CD4-positive, alpha-beta T cell treated with Interleukin-15 for 1 hour (primary cell): ENCODE results near the gene UBE3B.

Experiments
- DNase-seq: peaks from one replicate; pipeline ENCODE4 v3.0.0-alpha.2; 2020

The UBE3B gene

DNA sequence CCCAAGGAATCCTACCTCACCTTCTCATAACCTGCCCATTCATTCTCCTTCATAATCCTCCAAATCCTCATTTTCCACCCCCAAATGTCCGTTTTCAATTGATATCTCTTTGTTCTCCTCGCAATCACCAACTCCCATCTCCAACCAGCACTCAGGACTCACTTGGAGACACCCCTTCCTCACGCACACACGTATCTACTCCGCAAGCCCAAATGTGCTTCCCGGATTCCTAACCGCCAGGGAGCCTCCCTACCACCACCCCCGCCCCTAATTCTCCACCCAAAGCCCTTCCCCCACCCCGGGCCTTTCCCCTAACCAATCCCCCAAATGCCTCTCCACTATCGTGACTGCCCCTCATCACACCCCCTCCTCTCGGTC lies 638 bp upstream of the UBE3B start:
- no peak for DNase-seq

DNA sequence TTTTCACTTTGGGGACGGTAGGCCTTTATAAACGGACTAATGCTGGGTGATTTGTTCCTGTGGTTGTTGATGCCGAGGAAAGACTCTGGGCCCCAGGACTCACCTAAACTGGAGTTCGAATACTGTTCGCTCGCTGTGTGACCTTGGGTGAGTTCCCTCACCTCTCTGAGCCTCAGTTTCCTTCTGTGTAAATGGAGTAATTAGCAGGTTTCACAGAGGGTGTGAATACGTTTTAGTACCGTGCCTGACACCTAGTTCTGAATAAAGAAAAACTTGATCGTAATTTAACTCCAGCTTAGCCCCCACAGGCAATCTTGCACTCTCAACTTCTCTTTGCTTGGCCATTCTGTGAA lies 505 bp downstream of the UBE3B start:
- DNase-seq = no peak

DNA sequence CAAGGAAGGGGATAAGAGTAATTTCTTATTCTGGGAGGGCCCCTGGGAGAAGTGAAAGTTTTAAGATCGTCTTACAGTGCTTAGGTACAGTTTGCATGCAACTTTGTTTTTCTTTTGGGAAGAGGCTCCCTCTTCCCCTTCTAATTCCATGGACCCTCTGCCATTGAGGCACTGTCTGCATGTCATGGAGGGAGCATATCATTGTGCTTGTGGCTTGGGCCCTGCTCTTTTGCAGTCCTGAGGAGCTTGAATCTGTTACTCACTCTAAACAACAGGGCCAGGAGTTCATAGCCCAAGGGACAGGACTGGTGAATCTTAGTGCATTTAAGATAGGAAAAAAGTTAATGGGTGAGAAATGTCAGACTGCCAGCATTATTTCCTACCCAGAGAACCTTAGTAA lies 2.3 kb downstream of the UBE3B start:
- no peak for DNase-seq

DNA sequence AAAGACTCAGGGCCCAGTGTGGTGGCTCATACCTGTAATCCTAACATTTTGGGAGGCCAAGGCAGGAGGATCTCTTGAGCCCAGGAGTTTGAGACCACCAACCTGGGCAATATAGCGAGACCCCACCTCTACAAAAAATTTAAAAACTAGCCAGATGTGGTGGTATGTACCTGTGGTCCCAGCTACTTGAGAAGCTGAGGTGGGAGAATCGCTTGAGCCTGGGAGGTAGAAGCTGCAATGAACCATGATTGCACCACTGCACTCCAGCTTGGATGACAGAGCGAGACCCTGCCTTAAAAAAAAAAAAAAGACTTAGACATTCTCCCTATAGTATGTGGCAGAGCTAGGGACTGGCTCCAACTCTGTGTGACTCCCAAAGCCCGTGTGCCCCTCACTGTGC lies 2.9 kb downstream of the UBE3B start:
- DNase-seq = no peak

DNA sequence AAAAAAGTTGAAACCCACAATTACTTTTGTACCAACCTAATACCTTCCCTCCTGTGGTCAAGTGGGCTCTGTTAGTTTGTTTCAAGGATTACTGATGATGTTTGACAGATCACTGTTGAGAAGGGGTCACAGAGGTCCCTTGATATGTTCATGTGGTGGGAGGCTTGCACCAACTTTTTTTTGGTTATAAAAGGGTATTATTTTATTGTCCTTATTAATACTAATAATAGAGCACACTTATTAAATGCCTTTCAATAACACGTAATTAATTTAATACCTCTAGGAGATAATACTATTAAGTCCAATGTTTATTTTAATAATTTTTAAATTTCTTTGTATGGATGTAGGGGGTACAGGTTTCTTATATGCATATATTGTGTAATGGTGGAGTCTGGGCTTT lies 4.4 kb downstream of the UBE3B start:
- DNase-seq = no peak

DNA sequence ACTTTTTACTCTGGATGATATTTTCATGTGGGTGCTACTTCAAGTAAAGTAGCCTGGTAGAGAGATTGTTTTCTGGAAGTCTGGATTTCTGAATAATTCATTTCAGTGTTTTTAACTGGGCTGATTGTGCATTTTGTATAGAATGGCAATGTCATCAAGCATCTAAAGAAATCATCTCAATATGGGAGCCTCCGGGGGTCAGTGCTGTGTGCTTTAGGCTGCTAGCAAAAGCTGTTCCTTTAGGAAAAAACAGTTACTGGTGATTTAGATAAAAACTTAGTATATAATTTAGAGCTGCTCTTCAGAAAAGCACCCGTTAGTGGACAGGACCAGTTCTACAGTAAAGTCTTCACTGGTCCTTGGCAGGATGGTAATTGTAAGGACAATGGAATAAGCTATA lies 5.1 kb downstream of the UBE3B start:
- no peak for DNase-seq

DNA sequence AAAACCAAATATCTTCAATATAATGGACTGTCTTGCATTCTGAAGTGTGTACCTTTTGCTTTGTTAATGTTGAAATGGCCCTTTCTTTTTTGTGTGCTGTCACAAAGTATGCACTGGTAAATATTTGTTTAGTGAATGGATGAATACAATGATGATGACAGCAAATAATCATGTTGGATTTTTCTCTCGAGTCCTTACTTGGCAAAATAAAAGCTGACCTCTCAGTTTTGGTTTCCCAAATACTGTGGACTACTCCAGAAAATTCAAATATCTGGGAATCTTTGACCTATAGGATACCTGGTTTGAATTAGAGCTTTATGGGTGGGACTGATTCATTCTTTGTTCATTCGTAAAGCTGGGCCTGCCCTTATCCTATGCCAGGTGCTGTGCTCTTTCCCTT lies 5.5 kb downstream of the UBE3B start:
- no peak for DNase-seq

DNA sequence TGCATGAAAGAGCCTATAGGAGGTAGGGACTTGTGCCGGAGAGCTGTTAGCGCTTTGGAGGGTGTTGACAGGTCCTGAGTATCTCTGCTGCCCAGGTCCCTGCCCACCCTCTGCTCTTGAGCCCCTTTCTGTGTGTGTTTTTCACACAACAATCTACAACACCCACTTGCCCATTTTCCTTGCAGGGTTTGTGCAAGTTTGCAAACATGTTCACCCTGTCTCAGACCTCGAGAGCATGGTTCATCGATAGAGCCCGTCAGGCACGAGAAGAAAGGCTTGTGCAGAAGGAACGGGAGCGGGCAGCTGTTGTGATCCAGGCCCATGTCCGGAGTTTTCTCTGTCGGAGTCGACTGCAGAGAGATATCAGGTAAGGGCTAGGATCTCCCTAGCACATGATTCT lies 5.9 kb downstream of the UBE3B start:
- DNase-seq = no peak

DNA sequence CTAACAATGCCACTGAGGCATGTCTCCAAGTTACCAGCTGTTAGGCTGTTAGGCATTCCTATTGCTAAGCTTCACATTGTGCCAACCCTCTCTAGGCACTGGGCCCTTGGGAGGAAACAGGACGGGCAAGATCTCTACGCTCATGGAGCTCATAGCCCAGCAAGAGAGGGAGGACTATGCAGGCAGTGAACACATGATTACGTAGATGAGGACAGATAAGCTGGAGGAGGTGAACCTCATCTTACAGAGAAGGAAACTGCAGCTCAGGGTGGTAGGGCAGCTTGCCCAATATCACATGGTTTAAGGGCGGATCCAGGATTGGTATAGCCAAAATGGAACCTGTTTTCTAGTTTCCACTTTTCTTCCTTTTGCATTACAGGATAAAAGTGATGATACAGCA lies 7.8 kb downstream of the UBE3B start:
- DNase-seq = no peak

DNA sequence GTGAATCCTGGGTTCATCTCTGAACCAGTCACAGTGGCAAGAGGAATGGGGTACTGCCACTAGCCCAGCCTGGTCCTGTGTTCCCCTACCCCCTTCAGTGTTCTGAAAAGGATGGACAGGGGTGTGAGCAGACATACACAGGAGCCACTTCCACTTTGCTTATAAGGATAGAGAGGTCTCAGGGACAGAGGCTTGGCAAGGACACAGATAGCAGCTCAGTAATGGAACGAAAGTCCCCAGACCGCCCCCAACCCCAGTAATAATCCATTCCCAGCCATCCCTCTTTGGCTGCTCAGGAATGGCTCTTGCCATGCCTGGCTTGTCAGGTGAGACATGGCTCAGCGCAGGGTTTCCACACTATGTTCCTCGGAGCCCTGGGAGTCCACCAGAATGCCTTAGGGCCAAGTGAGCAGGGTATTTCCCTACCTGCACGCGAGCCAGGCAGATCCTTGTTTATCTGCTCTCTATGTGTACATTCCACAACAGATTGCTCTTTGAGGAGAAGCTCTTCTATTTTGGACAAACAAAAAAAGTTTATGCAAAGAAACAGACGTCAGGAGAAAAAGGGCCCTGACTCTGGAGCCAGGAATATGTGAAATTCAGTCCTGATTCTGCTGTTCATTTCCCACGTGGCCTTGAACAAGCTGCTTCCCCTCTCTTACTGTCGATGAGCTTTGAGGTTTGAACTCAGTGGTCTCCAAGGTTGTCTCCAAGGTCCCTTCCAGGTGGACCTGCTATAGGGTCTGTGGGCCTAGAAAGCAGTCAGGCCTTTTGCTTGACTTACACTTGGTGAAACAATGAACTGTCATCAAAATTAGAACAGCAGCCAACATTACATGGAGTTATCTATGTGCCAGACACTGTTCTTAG lies 10.0 kb downstream of the UBE3B start:
- DNase-seq = no peak

DNA sequence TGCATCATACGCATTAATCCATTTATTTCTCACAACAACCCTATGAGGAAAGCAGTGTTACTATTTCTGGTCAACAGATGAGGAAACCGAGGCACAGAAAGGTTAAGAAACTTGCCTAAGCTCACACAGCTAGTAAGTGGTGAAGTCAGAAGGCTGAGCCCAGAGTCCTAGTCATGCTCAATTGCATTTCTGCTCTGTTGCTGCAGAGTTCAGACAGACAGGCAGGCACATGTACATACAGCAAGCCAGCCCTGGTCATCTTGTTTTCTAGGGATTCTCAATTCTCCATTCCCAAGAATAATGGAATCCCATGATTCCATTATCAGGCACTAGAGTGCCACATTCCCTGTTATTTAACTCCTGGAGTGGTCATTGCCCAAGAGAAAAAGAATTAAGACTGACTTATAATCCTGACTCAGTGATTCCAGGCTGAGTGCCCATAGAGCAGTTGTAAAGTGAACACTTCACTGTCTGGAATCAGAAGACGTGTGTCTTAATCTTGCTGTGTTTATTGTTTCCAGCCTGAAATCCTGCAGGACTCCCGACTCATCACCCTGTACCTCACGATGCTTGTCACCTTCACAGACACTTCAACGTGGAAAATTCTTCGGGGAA lies 10.7 kb downstream of the UBE3B start:
- no peak for DNase-seq

DNA sequence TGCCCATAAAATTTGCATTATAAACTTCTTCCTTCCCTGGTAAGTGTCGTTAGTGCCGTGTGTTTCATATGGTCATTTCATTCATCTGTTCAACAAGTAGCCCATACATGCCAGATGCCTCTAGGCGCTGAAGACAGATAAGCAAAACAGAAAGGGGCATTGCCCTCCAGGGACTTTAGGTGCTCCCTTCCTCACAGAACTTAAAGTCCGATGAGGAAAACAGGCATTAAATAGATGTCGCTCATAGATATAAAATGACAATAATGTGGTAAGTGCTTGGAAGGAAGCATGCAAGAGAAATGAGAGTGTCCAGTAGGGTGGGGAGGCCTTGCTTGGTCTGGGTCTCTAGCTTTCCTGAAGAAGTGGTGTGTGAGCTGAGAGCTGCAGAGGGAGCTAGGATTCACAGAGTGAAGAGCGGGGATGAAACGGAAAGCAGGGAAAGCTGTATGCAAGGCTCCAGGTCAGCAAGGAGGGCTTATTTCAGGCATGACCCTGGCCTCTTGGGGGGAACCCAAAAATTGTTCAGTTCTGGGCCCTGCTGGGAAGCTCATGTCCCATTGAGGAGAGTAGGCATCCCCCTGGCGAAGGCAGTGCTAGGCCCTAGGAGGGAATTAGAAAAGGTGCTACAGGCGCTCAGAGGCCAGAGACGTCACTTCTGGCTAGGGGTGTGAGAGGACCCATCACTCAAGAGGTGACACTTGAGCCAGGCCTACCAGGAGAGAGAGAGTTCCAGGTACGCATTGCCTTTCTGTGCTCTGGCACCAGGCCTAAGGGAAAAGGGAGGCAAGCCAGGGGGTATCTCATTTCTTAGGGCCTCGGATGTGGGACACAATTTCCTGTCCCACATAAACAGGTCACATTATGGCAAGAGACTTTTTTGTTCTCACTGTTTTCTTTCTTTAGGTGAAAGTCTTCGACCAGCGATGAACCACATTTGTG lies 11.9 kb downstream of the UBE3B start:
- no peak for DNase-seq

DNA sequence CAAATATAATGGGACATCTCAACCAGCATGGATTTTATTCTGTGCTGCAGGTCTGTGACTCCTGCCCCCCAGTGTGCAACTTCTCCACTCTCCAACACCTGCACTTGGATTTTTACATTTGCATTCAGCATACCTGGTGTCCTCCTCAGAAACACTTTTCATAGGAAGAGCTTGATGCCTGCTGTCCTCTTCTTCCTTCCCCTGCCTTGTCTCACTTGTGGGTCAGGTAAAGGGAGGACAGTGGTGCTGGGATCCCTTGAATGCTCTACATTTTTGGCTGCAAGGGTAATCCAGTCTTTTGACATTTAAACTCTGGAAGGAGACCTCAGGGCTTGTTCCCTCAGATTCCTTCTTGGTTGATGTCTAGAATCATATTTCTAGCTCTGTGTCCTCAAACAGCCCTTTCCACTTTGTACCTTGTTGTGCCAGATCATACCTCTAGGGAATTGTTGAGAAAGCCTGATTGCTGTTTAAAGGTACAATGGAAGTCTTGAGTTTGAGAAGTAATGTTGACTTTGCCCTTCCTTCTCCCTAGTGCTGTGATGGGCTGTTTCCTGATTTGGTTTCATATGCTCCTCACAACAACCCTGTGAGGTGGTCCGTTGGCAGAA lies 12.6 kb downstream of the UBE3B start:
- no peak for DNase-seq

DNA sequence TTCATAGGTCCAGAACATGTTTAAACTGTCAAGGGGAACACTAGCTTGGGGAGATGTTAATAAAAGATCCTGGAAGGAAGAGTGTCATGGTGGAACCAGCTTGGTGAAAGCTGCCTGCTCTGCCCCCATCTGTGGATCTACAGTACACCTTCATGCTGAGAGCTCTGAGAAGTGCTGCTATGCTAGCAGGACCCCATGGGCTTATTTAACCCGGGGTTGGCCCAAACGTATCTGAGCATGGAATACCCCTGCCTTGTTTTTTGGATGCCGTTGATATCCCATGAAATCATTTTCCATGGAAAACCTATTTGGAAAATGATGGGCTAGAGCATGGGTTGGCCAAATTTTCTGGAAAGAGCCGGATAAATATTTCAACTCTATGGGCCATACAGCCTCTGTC lies 14.2 kb downstream of the UBE3B start:
- DNase-seq = no peak

DNA sequence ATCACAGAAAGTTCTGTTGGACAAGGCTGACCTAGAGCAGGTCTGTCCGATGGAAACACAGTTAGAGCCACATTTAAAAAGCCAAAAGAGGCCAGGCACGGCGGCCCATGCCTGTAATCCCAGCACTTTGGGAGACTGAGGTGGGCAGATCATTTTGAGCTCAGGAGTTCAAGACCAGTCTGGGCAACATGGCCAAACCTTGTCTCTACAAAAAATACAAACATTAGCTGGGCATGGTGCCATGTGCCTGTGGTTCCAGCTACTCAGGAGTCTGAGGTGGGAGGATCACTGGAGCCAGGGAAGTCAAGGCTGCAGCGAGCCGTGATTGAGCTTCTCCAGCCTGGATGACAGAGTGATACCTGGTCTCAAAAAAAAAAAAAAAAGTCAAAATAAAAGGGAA lies 14.9 kb downstream of the UBE3B start:
- no peak for DNase-seq

DNA sequence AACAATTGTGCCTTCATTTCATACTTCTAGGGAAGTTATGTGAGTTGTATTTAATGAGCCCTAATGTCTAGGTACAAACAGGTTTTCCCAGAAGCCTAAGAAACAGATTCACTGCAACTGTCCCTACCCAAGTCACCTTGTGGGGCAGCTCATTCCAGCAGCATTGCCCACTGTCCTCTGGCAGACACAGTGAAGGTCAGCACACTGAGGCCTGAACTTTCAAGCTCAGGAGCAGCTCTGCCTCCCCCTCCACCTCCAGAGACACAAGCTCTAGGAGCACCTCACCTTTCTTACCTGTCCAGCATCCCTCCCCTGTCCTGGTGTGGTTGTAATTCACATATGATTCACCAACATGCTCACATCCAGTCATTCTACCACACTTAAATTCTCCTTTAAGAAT lies 15.7 kb downstream of the UBE3B start:
- no peak for DNase-seq

DNA sequence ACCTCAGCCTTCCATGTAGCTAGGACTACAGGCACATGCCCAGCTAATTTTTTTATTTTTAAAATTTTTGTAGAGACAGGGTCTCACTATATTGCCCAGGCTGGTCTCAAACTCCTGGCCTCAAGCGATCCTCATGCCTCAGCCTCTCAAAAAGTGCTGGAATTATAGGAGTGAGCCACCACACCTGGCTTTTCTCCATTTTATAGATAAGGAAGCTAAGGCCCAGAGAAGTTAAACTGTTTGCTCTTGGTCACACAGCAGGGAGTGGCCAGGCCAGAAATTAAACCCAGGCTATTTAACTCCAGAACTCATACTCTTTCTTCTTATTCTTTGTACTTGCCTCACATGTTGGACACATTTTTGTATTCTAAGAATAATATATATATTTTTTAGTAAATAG lies 16.5 kb downstream of the UBE3B start:
- DNase-seq = no peak

DNA sequence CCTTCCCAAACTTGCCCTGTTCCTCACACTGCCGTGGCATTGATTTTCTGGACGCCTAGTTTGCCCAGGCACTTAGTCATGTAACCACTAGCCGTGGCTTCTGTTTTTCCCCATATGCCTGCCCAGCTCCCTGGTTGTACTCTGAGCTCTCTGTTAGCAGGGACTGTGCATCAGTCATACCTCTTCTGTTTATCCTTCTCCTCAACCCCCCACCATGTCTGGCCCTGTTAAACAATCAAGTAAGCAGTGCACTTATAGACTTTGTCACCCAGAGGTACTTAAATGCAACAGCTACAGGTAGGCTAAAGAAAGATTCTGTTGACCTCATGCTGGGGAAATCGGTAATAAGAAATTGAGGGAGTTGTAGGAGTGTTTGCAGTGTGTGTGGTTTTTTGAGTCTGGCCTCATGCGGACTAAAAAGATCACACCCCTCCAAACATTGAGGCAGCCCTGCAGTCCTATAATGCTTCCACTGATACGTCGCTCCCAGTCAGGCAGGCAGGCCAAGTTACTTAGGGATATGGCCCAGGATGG lies 17.0 kb downstream of the UBE3B start:
- no peak for DNase-seq

DNA sequence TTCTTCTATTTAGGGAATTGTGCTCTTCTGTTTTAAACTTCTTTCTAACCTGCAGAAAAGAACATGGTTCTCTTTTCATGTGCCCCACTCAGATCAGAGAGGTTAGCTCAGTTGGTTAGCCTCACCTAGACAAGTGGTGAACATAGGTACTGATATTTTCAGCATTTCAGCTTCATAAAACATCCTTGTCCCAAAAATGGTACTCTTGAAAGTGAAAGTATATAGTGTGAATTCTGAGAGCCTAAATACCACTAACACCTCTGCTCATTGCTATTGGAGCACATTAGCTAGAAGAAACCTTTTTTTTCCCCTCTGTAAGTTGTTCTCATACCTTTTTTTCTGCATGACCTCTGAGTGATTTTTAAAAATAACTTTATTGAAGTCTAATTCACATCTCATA lies 17.6 kb downstream of the UBE3B start:
- DNase-seq = no peak

DNA sequence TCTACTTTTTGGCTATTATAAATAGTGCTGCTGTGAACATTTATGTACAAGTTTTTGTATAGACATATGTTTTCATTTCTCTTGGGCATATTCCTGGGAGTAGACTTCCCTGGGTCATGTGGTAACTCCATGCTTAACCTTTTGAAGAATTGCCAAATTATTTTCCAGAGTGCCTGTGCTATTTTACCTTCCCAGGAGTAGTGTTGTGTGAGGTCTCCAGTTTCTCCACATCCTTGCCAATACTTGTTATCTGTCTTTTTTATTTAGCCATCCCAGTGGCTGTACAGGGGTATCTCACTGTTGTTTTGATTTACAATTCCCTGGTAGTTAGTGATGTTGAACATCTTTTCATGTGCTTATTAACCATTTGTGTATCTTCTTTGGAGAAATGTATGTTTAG lies 18.9 kb downstream of the UBE3B start:
- no peak for DNase-seq

DNA sequence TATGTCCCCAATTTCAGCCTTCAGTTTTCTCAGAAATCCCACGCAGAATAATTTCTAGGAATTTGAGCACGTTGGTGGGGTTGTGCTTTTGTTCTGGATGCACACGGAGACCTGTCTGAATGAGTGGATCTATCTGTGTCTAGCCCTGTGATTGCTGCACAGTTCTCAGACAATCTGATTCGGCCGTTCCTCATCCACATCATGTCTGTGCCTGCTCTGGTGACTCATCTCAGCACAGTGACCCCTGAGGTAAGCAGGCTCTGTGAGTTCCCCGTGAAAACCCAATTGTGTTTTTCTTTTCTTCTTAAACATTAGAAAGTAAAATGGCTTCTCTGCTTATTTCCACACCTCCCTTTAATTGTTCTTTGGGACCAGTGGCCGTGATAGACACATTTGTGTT lies 20.2 kb downstream of the UBE3B start:
- no peak for DNase-seq

DNA sequence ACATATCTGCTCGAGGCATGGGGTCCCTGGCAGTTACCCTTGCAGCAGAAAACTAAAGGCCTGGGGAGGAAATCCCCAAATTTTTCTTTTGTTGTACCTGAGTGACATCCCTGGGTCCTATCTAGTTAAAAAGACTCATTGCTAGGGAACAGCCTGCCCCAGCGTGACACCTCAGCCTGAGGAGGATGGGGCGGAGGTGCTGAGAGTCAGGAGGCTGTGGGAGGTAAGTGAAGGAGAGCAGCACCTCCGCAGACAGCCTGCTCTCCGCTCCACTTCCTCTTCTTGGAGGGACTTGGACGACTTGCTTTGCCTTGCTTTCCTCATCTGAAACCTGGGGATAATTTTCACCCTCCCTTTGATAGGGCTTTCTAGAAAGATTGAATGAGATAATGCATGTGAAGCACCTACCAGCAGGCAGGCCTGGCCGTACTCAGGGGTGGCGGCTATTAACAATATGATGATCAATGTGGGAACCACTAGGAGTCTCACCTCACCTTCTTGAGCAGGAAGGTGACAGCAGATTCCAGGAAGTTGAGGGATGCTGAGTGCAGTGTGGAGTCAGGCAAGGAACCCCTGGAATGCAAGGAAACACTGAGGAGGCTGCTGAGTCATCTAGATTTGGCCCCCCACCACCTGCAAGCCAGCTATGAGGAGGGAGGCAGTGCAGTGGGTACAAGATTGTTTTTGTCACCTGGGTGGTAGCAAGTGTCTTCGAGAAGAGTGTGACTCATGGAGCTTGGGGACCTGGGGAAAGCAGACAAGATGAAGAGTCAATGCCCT lies 23.2 kb downstream of the UBE3B start:
- DNase-seq = no peak
